HL-60 (cell line): ENCODE data around the gene VENTX.
"Not testable (repeated sequence)": the region's sequence is repeated elsewhere in the genome, so short reads cannot be mapped to it uniquely, and the experiment has no call there.

Source experiments
- DNase-seq, 2 experiments: peaks; one replicate each; pipeline ENCODE4 v3.0.0-alpha.2; 2010 to 2020; ENCODE audit warnings: low read depth in 1 of 2, low spot score in 1 of 2
- H3K27ac ChIP-seq: fragments of 250-450 bp; sonication (Bioruptor Pico); replicated peaks from 2 replicates; pipeline ENCODE4 v1.5.1; 2020; ENCODE audit warnings: mild to moderate bottlenecking, moderate library complexity
- H3K27me3 ChIP-seq: fragments of 250-450 bp; sonication (Bioruptor Pico); 2 replicates; pipeline ENCODE4 v1.5.1; 2021; ENCODE audit warnings: mild to moderate bottlenecking, moderate library complexity; ENCODE audit not compliant: insufficient read depth, poor library complexity, severe bottlenecking
- H3K4me3 ChIP-seq: replicated peaks from 2 replicates; pipeline ENCODE4 v1.5.1; 2011; ENCODE audit warnings: mild to moderate bottlenecking, control low read depth, low read length; ENCODE audit not compliant: insufficient read depth
- GABPA ChIP-seq: IDR thresholded peaks from 2 replicates; pipeline ENCODE4 v1.6.1; 2012; ENCODE audit warnings: low read depth
- POLR2AphosphoS5 ChIP-seq: IDR thresholded peaks from 2 replicates; pipeline ENCODE4 v1.6.1; 2012; ENCODE audit warnings: low read depth
- SPI1 ChIP-seq: IDR thresholded peaks from 2 replicates; pipeline ENCODE4 v1.6.1; 2012; ENCODE audit warnings: low read depth, mild to moderate bottlenecking, borderline replicate concordance
- TF ChIP-seq, protein P1 (sequence below): IDR thresholded peaks from one replicate; pipeline ENCODE4 v1.5.1; 2011; ENCODE audit warnings: low read length, control low read depth, inconsistent platforms; ENCODE audit not compliant: insufficient read depth
- TF ChIP-seq, protein P2 (sequence below): IDR thresholded peaks from 2 replicates; pipeline ENCODE4 v1.6.1; 2012; ENCODE audit warnings: low read depth; ENCODE audit not compliant: insufficient replicate concordance

Gene VENTX

DNA sequence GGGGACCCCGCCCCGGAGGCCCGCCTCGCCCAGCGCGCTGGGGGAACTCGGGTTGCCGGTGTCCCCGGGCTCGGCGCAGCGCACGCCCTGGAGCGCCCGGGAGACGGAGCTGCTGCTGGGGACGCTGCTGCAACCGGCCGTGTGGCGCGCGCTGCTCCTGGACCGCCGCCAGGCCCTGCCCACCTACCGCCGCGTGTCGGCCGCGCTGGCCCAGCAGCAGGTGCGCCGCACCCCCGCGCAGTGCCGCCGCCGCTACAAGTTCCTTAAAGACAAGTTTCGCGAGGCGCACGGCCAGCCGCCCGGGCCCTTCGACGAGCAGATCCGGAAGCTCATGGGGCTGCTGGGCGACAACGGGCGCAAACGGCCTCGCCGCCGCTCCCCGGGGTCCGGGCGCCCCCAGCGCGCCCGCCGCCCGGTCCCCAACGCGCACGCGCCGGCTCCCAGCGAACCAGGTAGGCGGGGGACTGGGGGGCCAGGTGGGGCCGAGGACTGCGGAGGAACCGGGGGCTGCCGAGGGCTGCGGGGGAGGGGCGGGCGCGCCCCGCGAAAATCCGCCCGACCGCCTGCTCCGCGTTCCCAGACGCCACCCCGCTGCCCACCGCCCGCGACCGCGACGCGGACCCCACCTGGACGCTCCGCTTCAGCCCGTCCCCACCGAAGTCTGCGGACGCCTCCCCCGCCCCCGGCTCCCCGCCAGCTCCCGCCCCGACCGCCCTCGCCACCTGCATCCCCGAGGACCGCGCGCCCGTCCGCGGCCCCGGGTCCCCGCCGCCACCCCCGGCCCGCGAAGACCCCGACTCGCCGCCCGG, 7.1 kb upstream of the VENTX start:
- Histone ChIP-seq H3K4me3 (no peak overlapping the region), H3K27ac (no peak overlapping the region), H3K27me3 (peaks cover 35% of the 10 kb centered on the region)
- TF ChIP-seq GABPA (no peak), SPI1 (no peak), POLR2AphosphoS5 (no peak; the same call in 1 of the 2 replicates)
- TF ChIP-seq, protein P1, sequence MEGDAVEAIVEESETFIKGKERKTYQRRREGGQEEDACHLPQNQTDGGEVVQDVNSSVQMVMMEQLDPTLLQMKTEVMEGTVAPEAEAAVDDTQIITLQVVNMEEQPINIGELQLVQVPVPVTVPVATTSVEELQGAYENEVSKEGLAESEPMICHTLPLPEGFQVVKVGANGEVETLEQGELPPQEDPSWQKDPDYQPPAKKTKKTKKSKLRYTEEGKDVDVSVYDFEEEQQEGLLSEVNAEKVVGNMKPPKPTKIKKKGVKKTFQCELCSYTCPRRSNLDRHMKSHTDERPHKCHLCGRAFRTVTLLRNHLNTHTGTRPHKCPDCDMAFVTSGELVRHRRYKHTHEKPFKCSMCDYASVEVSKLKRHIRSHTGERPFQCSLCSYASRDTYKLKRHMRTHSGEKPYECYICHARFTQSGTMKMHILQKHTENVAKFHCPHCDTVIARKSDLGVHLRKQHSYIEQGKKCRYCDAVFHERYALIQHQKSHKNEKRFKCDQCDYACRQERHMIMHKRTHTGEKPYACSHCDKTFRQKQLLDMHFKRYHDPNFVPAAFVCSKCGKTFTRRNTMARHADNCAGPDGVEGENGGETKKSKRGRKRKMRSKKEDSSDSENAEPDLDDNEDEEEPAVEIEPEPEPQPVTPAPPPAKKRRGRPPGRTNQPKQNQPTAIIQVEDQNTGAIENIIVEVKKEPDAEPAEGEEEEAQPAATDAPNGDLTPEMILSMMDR, result no peak
- TF ChIP-seq, protein P2, sequence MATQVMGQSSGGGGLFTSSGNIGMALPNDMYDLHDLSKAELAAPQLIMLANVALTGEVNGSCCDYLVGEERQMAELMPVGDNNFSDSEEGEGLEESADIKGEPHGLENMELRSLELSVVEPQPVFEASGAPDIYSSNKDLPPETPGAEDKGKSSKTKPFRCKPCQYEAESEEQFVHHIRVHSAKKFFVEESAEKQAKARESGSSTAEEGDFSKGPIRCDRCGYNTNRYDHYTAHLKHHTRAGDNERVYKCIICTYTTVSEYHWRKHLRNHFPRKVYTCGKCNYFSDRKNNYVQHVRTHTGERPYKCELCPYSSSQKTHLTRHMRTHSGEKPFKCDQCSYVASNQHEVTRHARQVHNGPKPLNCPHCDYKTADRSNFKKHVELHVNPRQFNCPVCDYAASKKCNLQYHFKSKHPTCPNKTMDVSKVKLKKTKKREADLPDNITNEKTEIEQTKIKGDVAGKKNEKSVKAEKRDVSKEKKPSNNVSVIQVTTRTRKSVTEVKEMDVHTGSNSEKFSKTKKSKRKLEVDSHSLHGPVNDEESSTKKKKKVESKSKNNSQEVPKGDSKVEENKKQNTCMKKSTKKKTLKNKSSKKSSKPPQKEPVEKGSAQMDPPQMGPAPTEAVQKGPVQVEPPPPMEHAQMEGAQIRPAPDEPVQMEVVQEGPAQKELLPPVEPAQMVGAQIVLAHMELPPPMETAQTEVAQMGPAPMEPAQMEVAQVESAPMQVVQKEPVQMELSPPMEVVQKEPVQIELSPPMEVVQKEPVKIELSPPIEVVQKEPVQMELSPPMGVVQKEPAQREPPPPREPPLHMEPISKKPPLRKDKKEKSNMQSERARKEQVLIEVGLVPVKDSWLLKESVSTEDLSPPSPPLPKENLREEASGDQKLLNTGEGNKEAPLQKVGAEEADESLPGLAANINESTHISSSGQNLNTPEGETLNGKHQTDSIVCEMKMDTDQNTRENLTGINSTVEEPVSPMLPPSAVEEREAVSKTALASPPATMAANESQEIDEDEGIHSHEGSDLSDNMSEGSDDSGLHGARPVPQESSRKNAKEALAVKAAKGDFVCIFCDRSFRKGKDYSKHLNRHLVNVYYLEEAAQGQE, result no peak
- DNase-seq, result peak; percentile 57 to 75

DNA sequence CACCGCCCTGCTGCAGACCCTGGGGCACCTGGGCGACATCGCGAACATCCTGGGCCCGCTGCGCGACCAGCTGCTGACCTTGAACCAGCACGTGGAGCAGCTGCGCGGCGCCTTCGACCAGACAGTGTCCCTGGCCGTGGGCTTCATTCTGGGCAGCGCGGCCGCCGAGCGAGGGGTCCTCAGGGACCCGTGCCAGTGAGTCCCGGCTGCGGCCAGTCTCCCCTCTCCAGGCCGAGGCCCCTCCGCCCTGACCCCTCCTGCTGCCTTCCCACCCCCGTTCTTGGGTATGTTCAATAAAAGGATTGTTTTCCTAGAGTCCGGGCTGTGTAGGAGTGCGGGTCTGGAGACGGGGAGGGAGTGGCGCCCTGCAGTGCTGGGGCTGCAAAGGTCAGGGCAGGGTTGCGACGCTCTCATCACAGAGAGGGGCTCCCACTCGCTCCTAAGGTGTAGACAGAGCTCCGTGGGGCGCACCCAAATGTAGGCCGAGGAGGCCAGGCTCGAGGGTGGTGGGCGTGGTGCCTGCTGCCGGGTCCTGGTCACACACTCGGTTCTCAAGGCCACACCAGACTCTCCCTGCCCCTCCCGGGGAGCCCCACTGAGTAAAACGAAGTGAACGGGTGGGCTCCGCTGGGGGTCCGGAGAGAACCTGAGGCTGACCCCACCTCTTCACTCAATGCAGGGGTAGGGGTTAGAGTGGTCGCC, 6.3 kb upstream of the VENTX start:
- no peak overlapping the region for H3K4me3 ChIP-seq

DNA sequence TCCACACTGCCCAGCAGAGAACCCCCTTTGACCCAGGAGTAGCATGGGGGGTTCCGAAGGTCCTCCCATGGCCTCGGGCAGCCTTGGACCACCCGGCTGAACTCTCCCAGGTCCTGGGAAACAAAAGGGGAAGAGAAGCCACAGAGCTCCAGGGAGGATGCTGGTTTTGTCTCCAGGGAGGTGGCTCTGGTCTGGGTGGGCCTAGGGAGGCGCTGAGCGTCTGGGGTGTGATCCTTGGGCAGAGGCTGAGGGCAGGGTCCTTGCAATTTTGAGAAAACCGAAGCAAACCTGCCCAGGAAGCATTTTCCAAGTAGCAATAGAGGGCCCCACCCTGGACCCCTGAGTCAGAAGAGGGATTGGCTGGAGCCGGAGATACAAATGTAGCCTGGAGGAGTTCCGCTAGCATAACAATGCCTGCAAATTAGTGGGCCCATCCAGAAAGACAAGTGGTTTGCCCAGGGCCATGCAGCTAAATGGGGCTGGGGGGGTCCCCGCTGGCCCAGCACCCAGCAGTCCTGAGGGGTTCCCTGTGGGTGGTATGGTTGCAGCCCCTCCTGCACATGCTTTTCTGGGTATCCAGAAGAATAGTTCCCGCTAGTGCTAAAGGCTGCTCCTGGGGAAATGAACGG, 5.6 kb upstream of the VENTX start:
- peaks cover 28% of the 10 kb centered on the region for H3K27me3 ChIP-seq
- no peak for TF ChIP-seq GABPA
- no peak for TF ChIP-seq POLR2AphosphoS5
- no peak for TF ChIP-seq SPI1
- TF ChIP-seq, protein P2, result no peak
- TF ChIP-seq, protein P1, result no peak
- DNase-seq, result no peak
- no peak overlapping the region for H3K4me3 ChIP-seq
- H3K27ac ChIP-seq, result no peak overlapping the region

More for the DNA sequence above, 6.3 kb upstream of the VENTX start:
- TF ChIP-seq GABPA, result no peak
- DNase-seq, result no peak
- no peak overlapping the region for H3K27ac ChIP-seq
- peaks cover 28% of the 10 kb centered on the region for H3K27me3 ChIP-seq

DNA sequence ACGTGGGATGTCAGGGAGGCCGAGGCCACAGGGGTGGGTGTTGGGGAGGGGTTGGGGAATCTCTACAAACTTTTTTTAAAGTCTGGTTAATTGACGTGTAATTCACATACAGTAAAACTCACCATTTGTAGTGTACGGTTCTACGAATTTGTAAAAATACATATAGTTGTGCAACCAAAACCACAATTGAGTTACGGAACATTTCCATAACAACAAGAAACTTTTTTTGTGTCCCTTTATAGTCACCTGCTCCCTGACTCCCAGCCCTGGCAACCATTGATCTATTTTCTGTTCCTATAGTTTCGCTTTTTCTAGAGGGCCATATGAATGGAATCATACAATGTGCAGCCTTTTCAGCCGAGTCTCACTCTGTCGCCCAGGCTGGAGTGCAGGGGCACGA, 2.9 kb upstream of the VENTX start:
- peak in 1 of 2 experiments; percentile 34 for DNase-seq
- Histone ChIP-seq H3K27me3 (peaks cover 36% of the 10 kb centered on the region), H3K27ac (peak overlapping the region; percentile 66)
- not testable (repeated sequence) for H3K4me3 ChIP-seq
